Testis (tissue), 2 donors: Measurements from ENCODE around the gene PCSK4.

ENCODE experiments used
- POLR2A ChIP-seq: fragments of 450-650 bp; IDR thresholded peaks from one replicate; pipeline ENCODE4 v1.6.1; 2017; ENCODE audit warnings: antibody characterized with exemption, mild to moderate bottlenecking, moderate library complexity
- TF ChIP-seq, protein P1 (sequence below), 3 experiments: fragments of 450-650 bp in 2 of 3; fragments of 200-600 bp in 1 of 3; sonication (generic) in 1 of 3; IDR thresholded peaks; one replicate each; pipeline ENCODE4 v1.5.1; 2016 to 2019; ENCODE audit warnings: antibody characterized with exemption in 3 of 3, mild to moderate bottlenecking in 2 of 3, moderate library complexity in 1 of 3

GRCh38 chr19:1486720-1487575, 3.2 kb downstream of the PCSK4 start:
- TF ChIP-seq POLR2A, result no peak
- TF ChIP-seq, protein P1, sequence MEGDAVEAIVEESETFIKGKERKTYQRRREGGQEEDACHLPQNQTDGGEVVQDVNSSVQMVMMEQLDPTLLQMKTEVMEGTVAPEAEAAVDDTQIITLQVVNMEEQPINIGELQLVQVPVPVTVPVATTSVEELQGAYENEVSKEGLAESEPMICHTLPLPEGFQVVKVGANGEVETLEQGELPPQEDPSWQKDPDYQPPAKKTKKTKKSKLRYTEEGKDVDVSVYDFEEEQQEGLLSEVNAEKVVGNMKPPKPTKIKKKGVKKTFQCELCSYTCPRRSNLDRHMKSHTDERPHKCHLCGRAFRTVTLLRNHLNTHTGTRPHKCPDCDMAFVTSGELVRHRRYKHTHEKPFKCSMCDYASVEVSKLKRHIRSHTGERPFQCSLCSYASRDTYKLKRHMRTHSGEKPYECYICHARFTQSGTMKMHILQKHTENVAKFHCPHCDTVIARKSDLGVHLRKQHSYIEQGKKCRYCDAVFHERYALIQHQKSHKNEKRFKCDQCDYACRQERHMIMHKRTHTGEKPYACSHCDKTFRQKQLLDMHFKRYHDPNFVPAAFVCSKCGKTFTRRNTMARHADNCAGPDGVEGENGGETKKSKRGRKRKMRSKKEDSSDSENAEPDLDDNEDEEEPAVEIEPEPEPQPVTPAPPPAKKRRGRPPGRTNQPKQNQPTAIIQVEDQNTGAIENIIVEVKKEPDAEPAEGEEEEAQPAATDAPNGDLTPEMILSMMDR (IDR thresholded peaks at IDR 0.05), result no peak
